GM10266 (cell line): ENCODE results near the gene PPP1R2B.

Experiments used
- DNase-seq: peaks from one replicate; pipeline ENCODE4 v3.0.0; 2012; ENCODE audit errors: extremely low spot score
- CTCF ChIP-seq: IDR thresholded peaks from 2 replicates; pipeline ENCODE4 v1.5.1; 2012; ENCODE audit warnings: mild to moderate bottlenecking, low read depth; ENCODE audit not compliant: control insufficient read depth, insufficient read depth; ENCODE audit errors: missing control alignments

PPP1R2B gene

GRCh38 chr5:156870498-156870839, 20.4 kb downstream of the PPP1R2B start:
- no peak for DNase-seq
- TF ChIP-seq CTCF = no peak

GRCh38 chr5:156871212-156871611, 21.1 kb downstream of the PPP1R2B start:
- no peak for DNase-seq
- TF ChIP-seq CTCF = no peak

- no peak for TF ChIP-seq CTCF
- no peak for DNase-seq
Observed at GRCh38 chr5:156879665-156880285, 29.7 kb downstream of the PPP1R2B start.

GRCh38 chr5:156883316-156883875, 33.3 kb downstream of the PPP1R2B start:
- no peak for DNase-seq
- TF ChIP-seq CTCF = no peak

- no peak for TF ChIP-seq CTCF
- no peak for DNase-seq
Observed at GRCh38 chr5:156888520-156888919, 38.4 kb downstream of the PPP1R2B start.

- peak; percentile 24 for DNase-seq
- TF ChIP-seq CTCF = peak; percentile 39
Observed at GRCh38 chr5:156892223-156892622, 42.1 kb downstream of the PPP1R2B start.

GRCh38 chr5:156892864-156893263, 42.8 kb downstream of the PPP1R2B start:
- TF ChIP-seq CTCF = no peak
- no peak for DNase-seq
